ENCODE data around the gene HOXA7. TPM values are rescaled to one million over a fixed set of nuclear protein-coding genes. Genes with fewer than 3 reads are reported as not detected.

HOXA7 gene
- total RNA-seq, 2 experiments from 2014 or later = not detected

DNA sequence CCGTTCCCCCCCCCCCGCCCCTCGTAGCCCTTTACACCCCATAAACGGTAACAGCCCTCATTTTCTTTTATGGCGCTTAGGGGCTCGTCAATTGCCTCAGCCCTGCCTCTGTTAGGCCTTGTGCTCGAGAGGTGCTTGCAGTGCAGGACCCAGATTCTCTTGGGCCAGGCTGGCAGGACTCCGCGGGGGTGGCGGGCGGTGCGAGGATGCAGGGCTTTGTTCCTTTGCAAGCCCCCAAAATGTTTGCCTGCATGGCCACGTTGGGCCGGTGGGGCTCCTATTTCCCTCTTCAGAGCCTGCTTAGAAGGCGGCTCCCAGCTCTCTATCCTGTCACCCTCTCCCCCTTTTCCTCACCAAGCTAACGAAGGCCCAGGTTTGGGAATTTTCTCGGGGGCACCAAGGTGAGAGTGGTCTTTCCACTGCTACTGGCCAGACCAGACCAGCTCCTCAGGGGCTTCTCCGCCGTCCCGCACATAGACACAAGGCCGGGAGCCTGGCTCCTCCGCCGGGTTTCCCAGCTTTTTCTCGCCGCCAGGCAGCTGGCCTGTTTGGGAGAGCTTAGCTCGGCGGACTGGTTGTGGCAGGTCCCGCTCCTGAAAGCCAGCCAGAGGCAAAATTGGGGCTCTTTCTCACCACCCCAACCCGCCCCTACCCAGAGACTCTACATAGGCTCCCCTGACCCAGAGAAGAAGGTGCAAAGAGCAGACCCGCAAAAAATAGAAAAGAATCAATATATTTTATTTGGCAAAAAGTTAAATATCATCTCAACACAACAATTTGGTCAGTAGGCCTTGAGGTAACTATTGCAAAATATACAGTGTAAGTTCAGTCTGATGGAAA lies 5.5 kb upstream of the HOXA7 start:
- Mint-ChIP-seq H3K4me3 (no peak overlapping the region), H3K4me1 (peaks cover 19% of the 10 kb centered on the region), H3K36me3 (ENCODE audit: low read depth) (no peaks in the 10 kb centered on the region), H3K27me3 (peaks cover 85% of the 10 kb centered on the region), H3K27ac (no peak overlapping the region), H3K9me3 (no peaks in the 10 kb centered on the region)
- POLR2A ChIA-PET = interaction anchor here (1.2 to 1.9 kb wide), 2 partner anchors 11 to 33 kb away, joined by 3 to 7 read pairs; no protein-coding TSS in a partner anchor
- CTCF ChIA-PET = interaction anchor here (0.9 to 2.4 kb wide), 8 partner anchors 11 to 85 kb away, joined by 3 to 16 read pairs (median 5); no protein-coding TSS in a partner anchor
- no peak for DNase-seq

DNA sequence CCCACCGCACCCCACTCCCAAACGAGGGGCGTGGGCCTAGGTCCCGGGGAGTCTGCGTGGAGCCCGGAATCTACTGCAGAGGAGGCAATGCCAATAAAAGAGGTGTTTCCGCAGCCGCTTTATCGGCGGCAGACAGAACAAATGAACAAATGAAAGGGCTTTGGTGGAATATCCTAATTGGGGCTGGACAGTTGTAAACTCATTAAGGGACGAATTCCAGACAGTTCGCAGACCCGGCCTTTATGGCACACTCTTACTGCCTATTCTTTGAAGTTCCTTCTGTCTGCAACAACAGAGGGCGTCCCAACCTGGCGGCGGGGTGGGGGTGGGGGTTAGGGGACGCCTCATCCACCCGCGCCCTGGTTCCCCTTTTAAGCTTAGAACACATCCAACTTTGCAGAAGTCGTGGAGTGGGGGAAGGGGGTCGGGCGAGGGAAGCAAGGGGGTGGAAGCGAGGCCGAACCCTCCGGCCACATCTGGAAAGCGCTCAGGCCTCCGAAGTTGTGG lies 4.8 kb upstream of the HOXA7 start:
- H3K4me3 Mint-ChIP-seq = peak overlapping the region; percentile 53
- no peak for DNase-seq
- H3K4me1 Mint-ChIP-seq = peaks cover 19% of the 10 kb centered on the region
- H3K9me3 Mint-ChIP-seq = no peaks in the 10 kb centered on the region
- peaks cover 84% of the 10 kb centered on the region for H3K27me3 Mint-ChIP-seq
- POLR2A ChIA-PET = interaction anchor here (0.9 to 1.9 kb wide), 3 partner anchors 11 to 482 kb away, joined by 3 to 7 read pairs (median 3); no protein-coding TSS in a partner anchor
- CTCF ChIA-PET = interaction anchor here (0.6 to 2.4 kb wide), 25 partner anchors 9 to 1299 kb away, joined by 3 to 16 read pairs (median 6); partner anchors contain the start of gene HOXA3
- H3K36me3 Mint-ChIP-seq (ENCODE audit: low read depth) = no peaks in the 10 kb centered on the region
- no peak overlapping the region for H3K27ac Mint-ChIP-seq

DNA sequence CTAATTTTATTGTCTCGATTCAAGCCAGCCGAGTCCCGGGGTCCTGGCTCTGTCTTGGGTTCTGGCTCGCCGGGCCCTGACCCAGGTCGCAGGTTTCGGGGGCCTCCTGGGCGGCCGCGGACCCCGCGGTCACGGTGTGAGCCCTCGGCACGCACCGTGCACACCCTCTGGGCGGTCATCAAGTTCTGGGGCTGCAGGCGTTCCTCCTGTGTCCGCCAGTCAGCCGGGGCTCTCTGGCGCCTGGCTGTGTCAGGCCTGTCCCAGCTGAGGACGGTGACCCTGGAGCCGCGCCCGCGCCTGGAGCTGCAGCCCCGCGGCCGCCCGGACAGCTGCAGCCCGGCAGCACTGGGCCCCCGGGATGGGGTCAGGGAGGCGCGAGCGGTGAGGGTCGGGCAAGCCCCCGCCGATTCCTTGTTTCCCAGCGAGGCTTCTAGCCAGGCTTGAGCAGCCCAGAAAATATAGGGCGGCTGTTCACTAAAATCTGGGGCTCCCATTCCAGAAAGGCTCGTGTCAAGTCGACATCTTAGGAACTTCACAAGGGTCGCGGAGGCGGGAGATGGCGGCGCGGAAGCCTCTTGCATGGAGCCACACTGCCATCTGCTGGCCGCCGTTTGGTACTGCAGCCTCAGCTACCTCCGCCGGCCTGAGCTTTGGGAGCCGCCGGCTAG lies 4.2 kb upstream of the HOXA7 start:
- H3K27me3 Mint-ChIP-seq = peaks cover 84% of the 10 kb centered on the region
- ChIA-PET CTCF (interaction anchor here (0.6 to 2.4 kb wide), 25 partner anchors 9 to 1298 kb away, joined by 3 to 16 read pairs (median 6); partner anchors contain the start of gene HOXA3), POLR2A (interaction anchor here (0.9 to 1.9 kb wide), 3 partner anchors 10 to 481 kb away, joined by 3 to 7 read pairs (median 3); no protein-coding TSS in a partner anchor)
- DNase-seq = peak; percentile 79
- H3K9me3 Mint-ChIP-seq = no peaks in the 10 kb centered on the region
- no peaks in the 10 kb centered on the region for H3K36me3 Mint-ChIP-seq (ENCODE audit: low read depth)
- H3K4me1 Mint-ChIP-seq = peaks cover 18% of the 10 kb centered on the region
- no peak overlapping the region for H3K27ac Mint-ChIP-seq
- H3K4me3 Mint-ChIP-seq = peak overlapping the region; percentile 53

DNA sequence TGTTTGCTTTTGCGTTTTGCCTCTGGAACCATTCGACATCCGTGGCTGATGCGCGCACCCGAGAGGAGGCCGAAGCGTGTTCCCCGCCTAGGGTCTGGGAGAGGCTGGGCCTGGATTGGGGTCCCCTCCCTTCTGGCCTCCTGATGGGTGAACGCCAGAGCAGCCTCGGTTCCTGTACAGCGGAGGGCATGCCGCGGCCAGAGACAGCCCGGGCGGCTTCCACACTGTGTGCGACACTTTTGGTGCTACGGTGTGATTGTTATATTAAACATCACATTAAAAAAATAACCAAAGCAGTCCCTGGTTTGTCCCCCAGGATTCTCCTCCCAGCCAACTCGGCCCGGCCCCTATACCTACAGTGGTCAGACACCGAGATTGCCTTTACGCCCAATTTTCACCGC lies 3.7 kb upstream of the HOXA7 start:
- Mint-ChIP-seq H3K9me3 (no peaks in the 10 kb centered on the region), H3K27ac (no peak overlapping the region), H3K27me3 (peaks cover 86% of the 10 kb centered on the region), H3K36me3 (ENCODE audit: low read depth) (peaks cover 3% of the 10 kb centered on the region), H3K4me3 (no peak overlapping the region), H3K4me1 (peaks cover 20% of the 10 kb centered on the region)
- no peak for DNase-seq
- POLR2A ChIA-PET = interaction anchor here (1.0 to 1.9 kb wide), 2 partner anchors 9 to 481 kb away, joined by 3 to 7 read pairs; no protein-coding TSS in a partner anchor
- CTCF ChIA-PET = interaction anchor here (0.9 to 1.7 kb wide), 12 partner anchors 10 to 791 kb away, joined by 3 to 16 read pairs (median 7); no protein-coding TSS in a partner anchor

DNA sequence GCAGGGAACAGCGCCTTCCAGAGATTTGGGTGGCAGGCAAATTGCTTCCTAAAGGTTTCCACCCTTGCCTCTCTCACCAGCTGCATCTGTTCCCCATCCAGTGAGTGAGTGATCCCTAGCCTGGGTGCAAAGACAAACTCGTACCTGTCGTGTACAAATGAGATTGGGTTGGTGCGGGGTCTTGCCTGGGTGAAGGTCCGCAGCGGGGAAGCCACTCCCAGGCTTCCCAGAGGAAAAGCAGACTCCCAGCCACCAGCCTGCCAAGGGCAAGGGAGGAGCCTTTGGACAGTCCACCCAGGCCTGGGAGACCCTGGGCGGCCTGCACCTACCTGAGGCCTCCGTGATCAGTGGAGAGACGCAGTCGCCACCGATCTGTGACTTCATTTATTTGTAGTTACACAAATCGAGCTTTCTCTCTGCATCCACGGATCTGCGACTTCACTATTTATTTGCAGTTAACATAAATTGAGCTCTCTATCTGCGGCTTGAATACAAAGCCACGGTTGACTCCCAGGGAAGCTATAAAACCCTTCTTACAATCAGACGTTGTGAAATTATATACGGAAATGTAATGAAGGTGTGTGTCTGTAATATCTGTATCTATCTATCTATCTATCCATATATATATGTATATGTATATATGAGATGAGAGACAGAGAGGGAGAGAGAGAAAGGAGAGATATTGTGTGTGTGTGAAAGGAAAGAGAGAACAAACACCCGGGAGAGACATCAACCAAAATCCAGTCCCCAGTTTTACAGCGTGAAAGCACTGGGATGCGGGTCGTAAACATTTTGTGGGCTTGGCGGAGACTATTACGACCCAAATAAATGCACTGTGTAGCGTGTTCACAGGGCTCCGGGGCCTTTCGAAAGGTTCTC lies 3.0 kb upstream of the HOXA7 start:
- ChIA-PET POLR2A (no interaction called here), CTCF (interaction anchor here (0.9 to 1.6 kb wide), 8 partner anchors 10 to 790 kb away, joined by 3 to 8 read pairs (median 4); no protein-coding TSS in a partner anchor)
- H3K27me3 Mint-ChIP-seq = peaks cover 88% of the 10 kb centered on the region
- peaks cover 21% of the 10 kb centered on the region for H3K4me1 Mint-ChIP-seq
- peaks cover 3% of the 10 kb centered on the region for H3K36me3 Mint-ChIP-seq (ENCODE audit: low read depth)
- DNase-seq = no peak
- H3K9me3 Mint-ChIP-seq = no peaks in the 10 kb centered on the region
- no peak overlapping the region for H3K27ac Mint-ChIP-seq
- H3K4me3 Mint-ChIP-seq = no peak overlapping the region

DNA sequence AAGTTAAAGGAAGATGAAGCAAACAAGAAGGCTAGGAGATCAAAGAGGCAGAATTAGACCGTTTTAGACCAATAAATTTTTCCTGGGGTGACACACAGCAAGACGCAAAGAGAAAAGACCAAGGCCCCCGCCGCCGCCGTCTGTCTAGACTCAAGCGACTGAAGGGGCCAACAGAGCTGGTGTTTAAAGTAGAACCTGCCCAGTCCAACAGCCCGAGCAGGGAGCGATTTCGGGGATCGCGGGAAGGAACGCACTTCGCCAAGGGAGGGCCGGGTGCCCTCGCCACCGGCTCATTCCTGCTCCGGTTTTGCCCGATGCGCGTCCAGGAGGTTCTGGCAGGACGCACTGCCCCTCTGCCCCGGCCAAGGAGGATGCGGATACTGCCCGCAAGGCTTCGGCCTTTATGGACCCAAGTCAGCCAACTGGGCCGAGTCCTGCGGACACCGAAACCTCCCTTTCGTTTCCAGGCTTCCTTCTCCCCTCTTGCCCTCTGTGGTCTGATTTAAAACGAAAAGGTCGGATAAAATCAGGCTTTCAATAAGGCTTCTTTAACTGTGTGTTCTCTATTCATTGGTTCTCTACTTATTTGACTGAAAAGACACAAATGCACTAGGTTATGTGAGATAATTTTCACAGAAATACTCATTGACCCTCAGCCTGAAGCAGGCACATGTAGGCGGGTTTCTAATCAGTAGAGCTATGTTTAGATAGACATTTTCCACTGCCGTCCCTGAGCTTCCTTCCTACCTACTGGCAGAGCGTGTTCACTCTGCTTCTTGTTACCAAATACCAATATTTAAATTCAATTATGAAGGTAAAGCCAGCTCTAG lies 2.2 kb upstream of the HOXA7 start:
- H3K9me3 Mint-ChIP-seq = no peaks in the 10 kb centered on the region
- H3K27me3 Mint-ChIP-seq = peaks cover 88% of the 10 kb centered on the region
- DNase-seq = no peak
- peaks cover 3% of the 10 kb centered on the region for H3K36me3 Mint-ChIP-seq (ENCODE audit: low read depth)
- H3K4me3 Mint-ChIP-seq = no peak overlapping the region
- ChIA-PET POLR2A (no interaction called here), CTCF (interaction anchor here (1.0 to 1.6 kb wide), 7 partner anchors 9 to 304 kb away, joined by 3 to 8 read pairs (median 4); no protein-coding TSS in a partner anchor)
- no peak overlapping the region for H3K27ac Mint-ChIP-seq
- peaks cover 21% of the 10 kb centered on the region for H3K4me1 Mint-ChIP-seq

DNA sequence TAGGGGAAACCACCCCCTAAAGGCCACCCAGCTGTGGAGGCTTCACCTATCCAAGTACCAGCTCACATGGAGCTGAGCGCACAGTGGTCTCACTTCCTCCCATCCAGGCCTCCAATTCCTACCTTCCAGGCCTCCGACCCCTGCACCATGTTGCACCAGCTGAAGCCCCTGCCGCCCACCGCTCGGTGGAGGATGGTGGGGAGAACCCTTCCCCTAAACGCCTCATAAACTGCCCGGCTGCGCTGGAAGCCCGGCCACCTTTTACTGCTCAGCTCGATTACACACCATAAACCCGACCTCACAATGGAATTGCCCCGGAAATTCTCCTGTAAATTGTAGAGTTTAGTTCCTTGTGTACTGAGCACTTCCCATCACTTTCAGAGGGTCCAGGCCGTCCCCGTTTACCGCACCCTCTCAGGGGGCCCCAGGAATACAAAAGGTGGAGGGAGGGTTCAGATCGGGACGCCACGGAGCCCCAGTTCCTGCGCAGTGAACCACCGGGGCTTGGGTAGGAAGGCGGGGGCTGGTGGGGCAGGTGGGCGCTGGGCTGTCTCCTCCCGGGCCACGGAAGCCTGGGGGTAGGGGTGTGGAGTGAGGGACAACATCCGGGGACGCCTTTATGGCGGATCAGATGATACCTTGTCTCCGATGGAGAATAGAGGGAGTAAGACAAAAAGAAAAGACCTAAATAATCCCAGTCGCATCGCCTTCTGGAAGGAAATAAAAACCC lies 1.4 kb upstream of the HOXA7 start:
- peaks cover 3% of the 10 kb centered on the region for H3K36me3 Mint-ChIP-seq (ENCODE audit: low read depth)
- no peak for DNase-seq
- H3K27ac Mint-ChIP-seq = peak overlapping the region; percentile 48
- no peak overlapping the region for H3K4me3 Mint-ChIP-seq
- H3K9me3 Mint-ChIP-seq = no peaks in the 10 kb centered on the region
- ChIA-PET CTCF (interaction anchor here (1.3 kb wide), 1 partner anchor 38 kb away, joined by 6 read pairs; no protein-coding TSS in a partner anchor), POLR2A (no interaction called here)
- H3K27me3 Mint-ChIP-seq = peaks cover 89% of the 10 kb centered on the region
- H3K4me1 Mint-ChIP-seq = peaks cover 21% of the 10 kb centered on the region

DNA sequence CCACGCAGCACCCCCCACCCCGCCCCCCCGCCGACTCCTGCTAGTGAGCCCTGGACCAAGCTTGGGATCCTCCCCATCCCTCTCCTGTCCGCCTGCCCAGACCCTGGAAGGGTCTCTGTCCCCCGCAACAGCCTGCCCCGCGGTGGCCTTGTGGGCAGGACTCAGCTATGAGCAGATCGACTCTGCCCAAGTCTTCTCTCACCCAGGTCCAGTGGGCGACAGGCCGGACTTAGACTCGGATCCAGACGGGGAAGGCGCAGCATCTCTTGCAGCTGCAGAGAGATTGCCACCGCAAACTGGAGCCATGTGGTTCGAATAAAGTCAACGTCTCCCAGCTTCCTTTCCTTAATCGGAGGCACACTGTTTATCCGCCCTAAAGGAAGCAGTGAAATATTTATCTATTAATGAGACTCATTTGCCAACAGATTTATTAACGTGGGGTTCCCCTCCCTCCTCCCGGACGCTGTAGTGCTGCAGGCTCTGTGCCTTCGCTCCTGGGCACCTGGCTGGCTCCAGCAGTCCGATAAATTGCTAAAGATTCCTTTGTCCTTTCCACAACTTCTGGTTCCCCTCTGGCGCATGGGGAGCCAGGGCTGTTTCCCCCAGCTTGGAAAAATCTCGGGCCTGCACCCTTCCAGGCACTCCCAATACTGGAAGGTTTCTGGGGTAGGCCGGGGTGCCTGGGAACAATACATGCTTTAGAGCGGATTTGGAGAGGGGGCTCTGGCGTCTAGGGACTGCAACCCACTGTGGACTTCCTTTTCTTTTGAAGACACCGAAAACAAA lies 634 bp upstream of the HOXA7 start:
- H3K4me3 Mint-ChIP-seq = peak overlapping the region; percentile 27
- no peak for DNase-seq
- peaks cover 3% of the 10 kb centered on the region for H3K36me3 Mint-ChIP-seq (ENCODE audit: low read depth)

DNA sequence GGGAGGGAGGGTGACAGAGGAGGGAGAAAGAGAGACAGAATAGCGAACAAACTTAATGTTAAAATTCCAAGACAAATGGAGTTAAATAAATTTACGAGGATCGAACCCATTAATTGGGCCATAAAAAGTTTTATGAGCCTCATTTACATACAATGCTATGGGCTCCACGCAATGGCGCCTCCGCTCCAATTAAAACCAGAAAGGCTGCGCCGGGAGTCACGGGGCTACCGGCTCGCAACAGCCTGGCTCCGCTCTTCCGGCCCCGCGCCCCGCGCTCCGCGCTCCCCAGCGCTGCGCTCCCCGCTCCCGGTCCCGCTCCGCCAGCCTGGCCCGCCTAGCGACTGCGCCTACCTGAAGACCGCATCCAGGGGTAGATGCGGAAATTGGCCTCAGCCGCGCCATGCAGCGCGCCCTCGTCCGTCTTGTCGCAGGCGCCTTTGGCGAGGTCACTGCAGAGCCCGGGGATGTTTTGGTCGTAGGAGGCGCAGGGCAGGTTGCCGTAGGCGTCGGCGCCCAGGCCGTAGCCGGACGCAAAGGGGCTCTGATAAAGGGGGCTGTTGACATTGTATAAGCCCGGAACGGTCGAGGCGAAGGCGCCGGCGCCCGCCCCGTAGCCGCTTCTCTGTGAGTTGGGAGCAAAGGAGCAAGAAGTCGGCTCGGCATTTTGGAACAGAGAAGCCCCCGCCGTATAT lies 513 bp downstream of the HOXA7 start:
- Mint-ChIP-seq H3K4me1 (peaks cover 29% of the 10 kb centered on the region), H3K4me3 (peak overlapping the region; percentile 54), H3K27me3 (peaks cover 90% of the 10 kb centered on the region), H3K36me3 (ENCODE audit: low read depth) (peaks cover 8% of the 10 kb centered on the region), H3K27ac (peak overlapping the region; percentile 35), H3K9me3 (no peaks in the 10 kb centered on the region)
- CTCF ChIA-PET = interaction anchor here (0.9 kb wide), 1 partner anchor 40 kb away, joined by 3 read pairs; no protein-coding TSS in a partner anchor
- DNase-seq = no peak
- POLR2A ChIA-PET = no interaction called here

More for the DNA sequence above, 634 bp upstream of the HOXA7 start:
- Mint-ChIP-seq H3K9me3 (no peaks in the 10 kb centered on the region), H3K27me3 (peaks cover 87% of the 10 kb centered on the region), H3K4me1 (peaks cover 22% of the 10 kb centered on the region), H3K27ac (peak overlapping the region; percentile 48)
- ChIA-PET CTCF (interaction anchor here (1.3 kb wide), 1 partner anchor 39 kb away, joined by 6 read pairs; no protein-coding TSS in a partner anchor), POLR2A (no interaction called here)

Measured in activated CD4-positive, alpha-beta memory T cell treated with anti-CD3 and anti-CD28 coated beads, Interleukin-2, amount 10 ng/mL, durations not matched to agents 7 days and 5 days (primary cell).